ENCODE data around the gene WDR86.

The WDR86 gene

GRCh38 chr7:151405588-151405987, 4.2 kb downstream of the WDR86 start:
- no peak for DNase-seq

- DNase-seq, result no peak
Measured at GRCh38 chr7:151405056-151405455, 4.8 kb downstream of the WDR86 start.

GRCh38 chr7:151404216-151405011, 5.4 kb downstream of the WDR86 start:
- DNase-seq, result no peak

- no peak for DNase-seq
Measured at GRCh38 chr7:151403764-151404163, 6.1 kb downstream of the WDR86 start.

GRCh38 chr7:151402029-151402835, 7.6 kb downstream of the WDR86 start:
- DNase-seq, result no peak

- DNase-seq, result no peak
Measured at GRCh38 chr7:151400626-151401315, 9.1 kb downstream of the WDR86 start.

- DNase-seq, result no peak
Measured at GRCh38 chr7:151399906-151400305, 9.9 kb downstream of the WDR86 start.

- no peak for DNase-seq
Measured at GRCh38 chr7:151399305-151399601, 10.6 kb downstream of the WDR86 start.

GRCh38 chr7:151398446-151399304, 11.2 kb downstream of the WDR86 start:
- DNase-seq, result no peak

- no peak for DNase-seq
Measured at GRCh38 chr7:151397026-151397425, 12.8 kb downstream of the WDR86 start.

- no peak for DNase-seq
Measured at GRCh38 chr7:151396328-151396970, 13.4 kb downstream of the WDR86 start.

GRCh38 chr7:151395036-151395367, 14.8 kb downstream of the WDR86 start:
- no peak for DNase-seq

- DNase-seq, result no peak
Measured at GRCh38 chr7:151394076-151395035, 15.5 kb downstream of the WDR86 start.

GRCh38 chr7:151393031-151393977, 16.5 kb downstream of the WDR86 start:
- no peak for DNase-seq

GRCh38 chr7:151392426-151392825, 17.4 kb downstream of the WDR86 start:
- DNase-seq, result no peak

GRCh38 chr7:151392002-151392401, 17.8 kb downstream of the WDR86 start:
- DNase-seq, result no peak

- DNase-seq, result no peak
Measured at GRCh38 chr7:151391358-151391730, 18.5 kb downstream of the WDR86 start.

- DNase-seq, result no peak
Measured at GRCh38 chr7:151390598-151391357, 19.1 kb downstream of the WDR86 start.

All from effector CD8-positive, alpha-beta T cell (primary cell).